K562 (cell line): ENCODE results near the gene BCAS1. TPM values are rescaled to one million over a fixed set of nuclear protein-coding genes. Genes with fewer than 3 reads are reported as not detected.
A peak's percentile ranks its signal among the peaks of the same experiment; 100 is the strongest.

Source experiments
- DNMT1 ChIP-seq: fragments of 450-650 bp; IDR thresholded peaks from 2 replicates; pipeline ENCODE4 v1.6.1; 2016; ENCODE audit warnings: antibody characterized with exemption, mild to moderate bottlenecking
- EHMT2 ChIP-seq: fragments of 450-650 bp; IDR thresholded peaks from 2 replicates; pipeline ENCODE4 v1.6.1; 2018; ENCODE audit warnings: antibody characterized with exemption
- GTF2A2 ChIP-seq: IDR thresholded peaks from 2 replicates; pipeline ENCODE4 v1.6.1; 2016; ENCODE audit warnings: mild to moderate bottlenecking, missing genetic modification characterization, missing compliant biosample characterization
- HDAC1 ChIP-seq, 2 experiments: fragments of 450-650 bp; IDR thresholded peaks; 2 replicates each; pipeline ENCODE4 v1.6.1; 2016 to 2017; ENCODE audit warnings: inconsistent platforms in 1 of 2, mild to moderate bottlenecking in 1 of 2, moderate library complexity in 1 of 2
- KLF1 ChIP-seq: fragments of 450-650 bp; IDR thresholded peaks from 2 replicates; pipeline ENCODE4 v1.6.1; 2016; ENCODE audit warnings: missing genetic modification characterization, missing compliant biosample characterization
- MCM5 ChIP-seq: fragments of 450-650 bp; IDR thresholded peaks from 2 replicates; pipeline ENCODE4 v1.6.1; 2016; ENCODE audit warnings: low read depth
- MYC ChIP-seq, 2 experiments: fragments of 250-450 bp in 1 of 2; sonication (Bioruptor Pico) in 1 of 2; IDR thresholded peaks; 2 replicates each; pipeline versions ENCODE4 v1.5.1 to v1.6.1; 2012 to 2021; ENCODE audit warnings: low read depth in 2 of 2, borderline replicate concordance in 1 of 2, improper control_type of control experiment in 1 of 2, low read length in 1 of 2, mild to moderate bottlenecking in 1 of 2, moderate library complexity in 1 of 2
- NEUROD1 ChIP-seq: fragments of 150-350 bp; IDR thresholded peaks from 2 replicates; pipeline ENCODE4 v1.6.1; 2014; ENCODE audit warnings: borderline replicate concordance, low read length, low read depth; ENCODE audit not compliant: partially characterized antibody
- NR2C1 ChIP-seq, 2 experiments: fragments of 450-650 bp; IDR thresholded peaks; 2 replicates each; pipeline ENCODE4 v1.6.1; 2017; ENCODE audit warnings: mild to moderate bottlenecking in 2 of 2, antibody characterized with exemption in 1 of 2, inconsistent platforms in 1 of 2, missing compliant biosample characterization in 1 of 2, missing genetic modification characterization in 1 of 2
- PCBP2 ChIP-seq: fragments of 200-400 bp; formaldehyde crosslinking; IDR thresholded peaks from 2 replicates; pipeline ENCODE4 v1.6.1; 2018; ENCODE audit warnings: low read length, low read depth, mild to moderate bottlenecking, moderate library complexity; ENCODE audit not compliant: poor library complexity, severe bottlenecking
- PHTF2 ChIP-seq: fragments of 250-450 bp; sonication (Bioruptor Pico); IDR thresholded peaks from 2 replicates; pipeline ENCODE4 v1.5.0; 2021; ENCODE audit warnings: mild to moderate bottlenecking
- PTRF ChIP-seq: fragments of 450-650 bp; IDR thresholded peaks from 2 replicates; pipeline ENCODE4 v1.6.1; 2016; ENCODE audit warnings: mild to moderate bottlenecking, missing genetic modification characterization, missing compliant biosample characterization
- PYGO2 ChIP-seq: fragments of 450-650 bp; IDR thresholded peaks from 2 replicates; pipeline ENCODE4 v1.6.1; 2016; ENCODE audit warnings: mild to moderate bottlenecking, missing genetic modification characterization, moderate library complexity, missing compliant biosample characterization
- RFX1 ChIP-seq: fragments of 450-650 bp; IDR thresholded peaks from 2 replicates; pipeline ENCODE4 v1.6.1; 2016; ENCODE audit warnings: mild to moderate bottlenecking, moderate library complexity
- RUNX1 ChIP-seq: sonication (generic); IDR thresholded peaks from 2 replicates; pipeline ENCODE4 v1.6.1; 2016; ENCODE audit warnings: antibody characterized with exemption, low read depth
- SPI1 ChIP-seq: IDR thresholded peaks from 2 replicates; pipeline ENCODE4 v1.6.1; 2011; ENCODE audit warnings: low read depth, low read length, control low read depth, borderline replicate concordance
- SRF ChIP-seq, 2 experiments: fragments of 250-450, 450-650 bp in 1 of 2; sonication (Bioruptor Pico) in 1 of 2; sonication (generic) in 1 of 2; formaldehyde crosslinking; IDR thresholded peaks; 2 replicates each; pipeline versions ENCODE4 v1.5.0 to v1.5.1; 2020 to 2022; ENCODE audit warnings: mild to moderate bottlenecking in 1 of 2, missing genetic modification reagents in 1 of 2
- ZEB2 ChIP-seq: fragments of 450-650 bp; IDR thresholded peaks from 2 replicates; pipeline ENCODE4 v1.6.1; 2016
- ZNF197 ChIP-seq: fragments of 200-800 bp; sonication (Bioruptor generic); IDR thresholded peaks from 2 replicates; pipeline ENCODE4 v1.6.1; 2016; ENCODE audit warnings: low read depth, missing genetic modification characterization, missing compliant biosample characterization
- ZNF24 ChIP-seq: fragments of 450-650 bp; IDR thresholded peaks from 2 replicates; pipeline ENCODE4 v1.6.1; 2016
- ZNF277 ChIP-seq: fragments of 250-450 bp; sonication (Bioruptor Pico); IDR thresholded peaks from 2 replicates; pipeline ENCODE4 v1.8.0; 2022; ENCODE audit warnings: inconsistent platforms, mild to moderate bottlenecking, moderate library complexity, borderline replicate concordance
- ZNF280A ChIP-seq: fragments of 450-650 bp; IDR thresholded peaks from 2 replicates; pipeline ENCODE4 v1.6.1; 2018; ENCODE audit warnings: mild to moderate bottlenecking, low read depth; ENCODE audit not compliant: partially characterized antibody
- ZNF436 ChIP-seq: fragments of 250-450, 450-650 bp; sonication (Bioruptor Pico); formaldehyde crosslinking; IDR thresholded peaks from 2 replicates; pipeline ENCODE4 v1.7.0; 2020; ENCODE audit warnings: mild to moderate bottlenecking
- ZSCAN29 ChIP-seq: fragments of 450-650 bp; IDR thresholded peaks from 2 replicates; pipeline ENCODE4 v1.6.1; 2017
- polyA plus RNA-seq, 8 experiments: library from polyadenylated mRNA; depleted of rRNA in 4 of 8; stranded (reverse) in 5 of 8; unstranded in 3 of 8; fragments of >200 nt; fragmentation: Nextera tagmentation in 2 of 8; fragmentation: Illumina TruSeq in 1 of 8; extraction: Ambion mirVana in 2 of 8; extraction: Trizol in 1 of 8; gene quantifications; 2 replicates each; pipeline versions ENCODE4 v1.2.1 to v1.2.3, GENCODE V29; 2011 to 2014; ENCODE audit warnings: inconsistent platforms in 1 of 8, missing spikeins in 1 of 8
- total RNA-seq, 7 experiments: library from RNA; depleted of rRNA in 6 of 7; stranded (reverse); fragments of >200 nt in 6 of 7; fragmentation: Illumina TruSeq in 2 of 7; extraction: Trizol in 2 of 7; gene quantifications; 2 replicates each; pipeline versions ENCODE4 v1.2.1 to v1.2.3, GENCODE V29; 2011 to 2021; ENCODE audit warnings: low replicate concordance in 1 of 7

Gene BCAS1
- total and polyA plus RNA-seq, 9 of the 15 experiments (the other 6 are each of a cell fraction or from before 2014, with no cell fraction given) = 0.18 to 2.3 (median 0.93) TPM

- TF ChIP-seq SRF (CRISPR knock-in tag; IDR thresholded peaks at IDR 0.05) (no peak), MCM5 (no peak), ZNF24 (no peak; the same call in 1 of the 2 replicates), NR2C1 (IDR thresholded peaks at IDR 0.05) (no peak), NR2C1 (tag; IDR thresholded peaks at IDR 0.05) (0 out of 2 replicates have a peak, but pooled peaks have one; percentile 24), PTRF (tag) (no peak), ZNF436 (CRISPR knock-in tag) (no peak), SPI1 (peak; percentile 83), ZSCAN29 (no peak), PYGO2 (tag) (no peak), RFX1 (no peak), ZEB2 (no peak), ZNF197 (CRISPR knock-in tag) (peak; percentile 87), NEUROD1 (no peak), GTF2A2 (tag) (no peak), ZNF280A (no peak), KLF1 (no peak), PHTF2 (CRISPR knock-in tag) (no peak), RUNX1 (no peak), ZNF277 (CRISPR knock-in tag) (no peak), PCBP2 (no peak), DNMT1 (no peak), MYC (IDR thresholded peaks at IDR 0.05; ENCODE audit: low read depth, low read length) (no peak), MYC (CRISPR knock-in tag; IDR thresholded peaks at IDR 0.05; ENCODE audit: borderline replicate concordance, low read depth) (no peak), HDAC1 (IDR thresholded peaks at IDR 0.05) (no peak), EHMT2 (no peak)
Observed at GRCh38 chr20:53939572-53940359, 130.6 kb downstream of the BCAS1 start (continued).
